ENCODE results near the gene MPIG6B.

DNA sequence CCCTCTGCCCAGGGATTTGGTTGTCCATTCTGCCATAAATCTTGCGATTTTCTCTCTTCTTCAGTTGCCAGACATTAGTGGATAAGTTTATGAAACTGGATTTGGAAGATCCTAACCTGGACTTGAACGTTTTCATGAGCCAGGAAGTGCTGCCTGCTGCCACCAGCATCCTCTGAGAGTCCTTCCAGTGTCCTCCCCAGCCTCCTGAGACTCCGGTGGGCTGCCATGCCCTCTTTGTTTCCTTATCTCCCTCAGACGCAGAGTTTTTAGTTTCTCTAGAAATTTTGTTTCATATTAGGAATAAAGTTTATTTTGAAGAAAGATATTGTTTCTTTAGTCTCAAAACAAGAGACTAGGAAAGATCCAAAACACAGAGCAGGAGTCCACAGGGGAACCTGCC, 39.2 kb downstream of the MPIG6B start, which contains the start of gene SAPCD1:
- TF ChIP-seq, protein P1, sequence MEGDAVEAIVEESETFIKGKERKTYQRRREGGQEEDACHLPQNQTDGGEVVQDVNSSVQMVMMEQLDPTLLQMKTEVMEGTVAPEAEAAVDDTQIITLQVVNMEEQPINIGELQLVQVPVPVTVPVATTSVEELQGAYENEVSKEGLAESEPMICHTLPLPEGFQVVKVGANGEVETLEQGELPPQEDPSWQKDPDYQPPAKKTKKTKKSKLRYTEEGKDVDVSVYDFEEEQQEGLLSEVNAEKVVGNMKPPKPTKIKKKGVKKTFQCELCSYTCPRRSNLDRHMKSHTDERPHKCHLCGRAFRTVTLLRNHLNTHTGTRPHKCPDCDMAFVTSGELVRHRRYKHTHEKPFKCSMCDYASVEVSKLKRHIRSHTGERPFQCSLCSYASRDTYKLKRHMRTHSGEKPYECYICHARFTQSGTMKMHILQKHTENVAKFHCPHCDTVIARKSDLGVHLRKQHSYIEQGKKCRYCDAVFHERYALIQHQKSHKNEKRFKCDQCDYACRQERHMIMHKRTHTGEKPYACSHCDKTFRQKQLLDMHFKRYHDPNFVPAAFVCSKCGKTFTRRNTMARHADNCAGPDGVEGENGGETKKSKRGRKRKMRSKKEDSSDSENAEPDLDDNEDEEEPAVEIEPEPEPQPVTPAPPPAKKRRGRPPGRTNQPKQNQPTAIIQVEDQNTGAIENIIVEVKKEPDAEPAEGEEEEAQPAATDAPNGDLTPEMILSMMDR (IDR thresholded peaks at IDR 0.05; ENCODE audit: borderline replicate concordance, extremely low read depth, low read length, poor library complexity, severe bottlenecking): no peak
- TF ChIP-seq EZH2 (IDR thresholded peaks at IDR 0.05; ENCODE audit: borderline replicate concordance, low read depth, low read length, severe bottlenecking): no peak
